GOT3 (cell line): ENCODE measurements around the gene IRF8.
"Not testable (repeated sequence)": the region's sequence is repeated elsewhere in the genome, so short reads cannot be mapped to it uniquely, and the experiment has no call there.

Experiments used
- DNase-seq: peaks from one replicate; lab custom pipeline; 2025; ENCODE audit warnings: mixed read lengths; lab: John Stamatoyannopoulos, UW

Gene IRF8

DNA sequence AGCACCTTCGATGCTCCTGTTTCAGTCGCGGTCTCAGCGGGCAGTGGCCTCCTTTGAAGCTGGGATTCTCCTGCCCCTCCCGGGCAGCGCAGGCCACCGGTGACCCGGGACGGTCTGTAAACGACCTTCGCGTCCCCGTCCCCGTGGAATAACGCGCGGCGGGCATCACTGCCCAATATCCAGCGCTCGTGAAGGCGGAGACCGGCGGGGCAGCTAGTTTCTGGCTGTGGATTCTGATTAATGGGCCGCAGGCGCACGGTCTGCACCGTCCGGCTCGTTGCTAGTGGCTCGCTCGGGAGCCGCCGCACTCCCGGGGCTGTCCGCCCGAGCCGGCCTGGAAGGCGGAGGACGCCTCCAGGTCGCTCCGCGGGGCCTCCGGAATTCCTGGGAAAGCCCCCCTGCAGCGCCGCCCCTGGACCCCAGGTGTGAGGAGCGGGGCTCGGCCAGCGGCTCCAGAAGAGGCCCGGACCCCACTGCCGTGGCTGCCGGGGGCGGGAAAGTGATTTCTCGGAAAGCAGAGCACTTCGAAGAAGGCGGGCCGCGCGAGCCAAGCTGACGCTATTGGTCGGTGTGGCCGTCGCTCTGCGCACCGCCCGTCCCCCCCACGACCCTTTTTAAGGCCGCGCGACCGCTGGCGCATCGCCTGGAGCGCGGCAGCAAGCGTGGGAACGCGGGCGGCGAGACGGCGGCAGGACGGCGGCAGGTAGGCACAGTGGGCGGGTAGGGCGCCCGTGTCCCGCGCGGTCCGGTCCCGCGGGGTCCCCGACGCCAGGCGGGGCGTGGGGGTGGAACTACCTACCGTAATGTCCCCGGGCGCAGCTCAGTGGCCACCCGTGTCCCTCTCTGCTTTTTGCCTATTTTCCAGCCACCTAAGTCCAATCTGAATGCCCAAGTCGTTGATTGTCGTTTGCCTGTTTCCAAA, at the start of gene IRF8:
IRF8 (plus strand) TSS at position 642 of the 922 bp plus-strand sequence. CDS start 3,854 bp downstream, outside the sequence.
- DNase-seq = no peak

DNA sequence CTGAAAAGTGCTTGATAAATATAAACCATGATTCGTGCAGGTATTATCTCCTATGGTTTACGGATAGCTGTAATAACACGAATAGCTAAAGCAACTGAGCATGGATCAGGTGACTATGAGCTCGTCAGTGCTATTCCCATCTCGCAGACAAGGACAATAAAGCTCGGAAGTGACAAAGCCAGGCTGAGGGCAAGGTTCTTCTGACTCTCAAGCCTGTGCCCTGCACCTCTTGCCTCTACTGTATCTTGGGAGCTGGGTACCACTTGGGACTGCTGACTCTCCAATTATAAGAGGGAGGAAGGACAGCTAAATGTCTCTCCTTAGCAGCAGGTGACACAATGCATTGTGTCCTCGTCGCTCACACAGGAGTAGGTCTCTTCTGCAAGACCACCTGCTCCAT, 49.6 kb upstream of the IRF8 start:
- no peak for DNase-seq

DNA sequence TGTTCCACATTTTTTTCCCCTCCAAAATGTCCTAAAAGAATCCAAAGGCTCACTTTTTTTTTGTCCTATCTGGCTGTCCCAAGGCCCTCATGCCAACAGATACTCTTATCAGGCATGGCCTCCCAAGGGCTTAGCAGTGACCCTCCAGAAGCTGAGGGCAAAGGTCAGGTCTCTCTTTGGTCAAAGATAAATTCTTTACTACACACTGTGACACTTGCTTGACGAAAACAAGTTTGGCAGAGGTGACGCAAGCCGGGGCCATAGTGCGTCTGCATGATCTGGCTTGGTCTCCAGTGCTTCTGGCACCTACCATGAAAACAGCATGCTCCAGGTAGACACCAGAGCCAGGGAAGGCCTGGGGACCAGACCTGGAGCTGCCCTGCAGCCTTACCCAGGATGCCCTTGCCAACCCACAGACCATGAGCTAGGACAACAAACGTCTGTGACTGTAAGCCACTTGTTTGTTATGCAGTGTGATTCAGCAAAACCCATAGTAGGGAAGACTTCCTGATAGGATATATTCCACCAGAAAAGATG, 48.5 kb upstream of the IRF8 start:
- no peak for DNase-seq

- no peak for DNase-seq
Measured at GRCh38 chr16:85851034-85851785, 47.8 kb upstream of the IRF8 start.

GRCh38 chr16:85853547-85854545, 45.1 kb upstream of the IRF8 start:
- DNase-seq = no peak

GRCh38 chr16:85854935-85855334, 44.0 kb upstream of the IRF8 start:
- DNase-seq = no peak

DNA sequence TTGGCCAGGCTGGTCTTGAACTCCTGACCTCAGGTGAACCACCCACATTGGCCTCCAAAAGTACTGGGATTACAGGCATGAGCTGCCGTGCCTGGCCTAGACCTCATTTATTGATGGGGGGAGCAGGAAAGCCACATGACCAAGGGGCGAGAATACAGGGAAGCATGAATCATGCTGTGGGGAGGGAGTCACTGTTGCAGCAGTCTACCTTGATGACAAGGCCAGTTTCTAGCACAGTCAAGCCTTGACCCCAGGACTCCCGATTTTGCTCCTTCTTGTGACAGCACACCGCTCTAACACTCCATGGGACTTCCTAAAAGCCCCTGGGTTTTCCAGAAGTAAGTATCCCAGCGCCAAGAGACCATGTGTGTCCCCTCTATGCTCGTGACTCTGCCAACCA, 42.9 kb upstream of the IRF8 start:
- no peak for DNase-seq

DNA sequence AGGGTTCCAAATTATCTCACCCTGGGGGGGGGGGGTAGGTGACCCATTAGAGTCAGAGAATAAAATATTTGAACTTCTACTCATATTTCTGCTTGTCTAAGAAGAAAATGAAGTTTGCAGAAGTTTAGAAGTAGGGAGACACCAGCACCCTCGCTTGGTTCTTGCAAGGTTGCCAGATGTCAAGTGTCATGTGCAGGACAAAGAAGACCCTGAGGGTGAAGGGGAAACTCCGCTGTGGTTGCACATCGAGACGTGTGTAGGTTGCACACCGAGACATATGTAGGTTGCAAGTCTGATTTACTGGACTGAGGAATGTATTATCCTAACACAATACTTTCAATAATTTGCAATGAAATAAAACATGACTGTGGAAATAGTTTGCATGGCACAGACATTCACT, 42.4 kb upstream of the IRF8 start:
- no peak for DNase-seq

DNA sequence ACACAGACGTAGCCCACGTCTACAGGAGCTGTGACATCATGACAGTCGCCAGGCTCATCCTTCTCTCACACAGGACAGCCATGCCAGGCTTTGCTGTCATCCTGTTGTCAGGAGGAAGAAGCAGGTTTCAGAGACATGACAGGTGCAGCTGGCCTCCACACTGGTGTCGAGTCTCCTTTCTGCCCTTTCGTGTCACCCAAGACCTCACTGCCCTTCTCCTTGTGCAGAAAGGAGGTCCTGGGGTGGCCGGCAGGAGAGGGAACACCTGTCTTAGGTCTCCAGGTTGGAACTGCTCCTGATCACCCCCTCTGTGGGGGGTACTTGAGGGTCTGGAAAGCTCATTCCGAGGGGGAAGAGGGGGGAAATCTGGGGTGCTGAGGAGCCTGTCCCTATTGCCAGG, 41.6 kb upstream of the IRF8 start:
- no peak for DNase-seq

GRCh38 chr16:85858571-85858970, 40.4 kb upstream of the IRF8 start:
- not testable (repeated sequence) for DNase-seq

- no peak for DNase-seq
Measured at GRCh38 chr16:85858984-85859817, 39.8 kb upstream of the IRF8 start.

DNA sequence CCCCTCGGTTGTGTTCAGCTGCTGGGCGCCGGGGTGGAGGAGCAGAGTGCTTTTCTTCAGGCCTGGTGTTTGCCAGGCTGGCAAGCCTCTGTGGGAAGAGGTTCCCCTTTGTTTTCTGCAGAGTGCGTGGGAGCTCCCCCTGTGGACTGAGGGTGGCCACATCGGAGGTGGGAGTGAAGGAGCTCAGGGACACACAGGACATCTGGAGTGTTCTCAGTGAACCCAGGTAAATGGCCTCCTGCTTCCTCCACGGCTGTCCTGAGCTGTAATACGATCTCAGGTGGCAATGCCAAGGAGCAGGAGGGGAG, 39.2 kb upstream of the IRF8 start:
- DNase-seq = no peak

DNA sequence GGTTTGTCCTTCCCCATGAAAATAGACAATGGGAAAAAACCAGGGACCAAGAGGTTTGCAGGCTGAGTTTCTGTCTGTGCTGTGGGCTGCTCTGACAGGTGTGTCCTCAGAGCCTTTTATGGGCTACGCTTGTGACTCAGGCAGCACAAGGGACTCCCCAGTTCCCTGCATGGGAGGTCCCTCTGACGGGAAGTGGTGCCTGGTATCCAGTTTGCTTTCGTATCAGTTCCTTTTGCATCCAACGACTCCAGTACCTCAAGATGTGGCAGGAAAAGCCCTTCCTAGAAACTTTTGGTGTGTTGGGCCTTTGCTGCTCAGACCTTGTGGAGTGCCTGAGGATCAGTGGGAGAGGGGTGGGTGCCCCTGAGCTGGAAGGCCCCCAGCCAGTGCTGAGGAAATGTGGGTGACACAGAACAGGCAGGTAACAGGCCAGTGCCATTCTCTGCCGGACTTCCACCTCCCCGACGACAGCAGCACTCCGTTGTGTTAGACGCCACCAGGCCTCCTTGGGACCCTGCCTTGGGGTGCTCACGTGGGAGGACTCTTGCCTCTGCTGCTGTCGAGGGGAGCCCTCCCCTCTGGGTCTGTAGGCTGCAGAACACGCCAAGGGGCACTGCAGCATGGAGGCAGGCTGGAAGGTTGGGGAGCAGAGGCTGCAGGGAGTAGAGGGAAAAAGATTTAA, 38.4 kb upstream of the IRF8 start:
- no peak for DNase-seq

GRCh38 chr16:85861095-85861825, 37.7 kb upstream of the IRF8 start:
- DNase-seq = no peak

DNA sequence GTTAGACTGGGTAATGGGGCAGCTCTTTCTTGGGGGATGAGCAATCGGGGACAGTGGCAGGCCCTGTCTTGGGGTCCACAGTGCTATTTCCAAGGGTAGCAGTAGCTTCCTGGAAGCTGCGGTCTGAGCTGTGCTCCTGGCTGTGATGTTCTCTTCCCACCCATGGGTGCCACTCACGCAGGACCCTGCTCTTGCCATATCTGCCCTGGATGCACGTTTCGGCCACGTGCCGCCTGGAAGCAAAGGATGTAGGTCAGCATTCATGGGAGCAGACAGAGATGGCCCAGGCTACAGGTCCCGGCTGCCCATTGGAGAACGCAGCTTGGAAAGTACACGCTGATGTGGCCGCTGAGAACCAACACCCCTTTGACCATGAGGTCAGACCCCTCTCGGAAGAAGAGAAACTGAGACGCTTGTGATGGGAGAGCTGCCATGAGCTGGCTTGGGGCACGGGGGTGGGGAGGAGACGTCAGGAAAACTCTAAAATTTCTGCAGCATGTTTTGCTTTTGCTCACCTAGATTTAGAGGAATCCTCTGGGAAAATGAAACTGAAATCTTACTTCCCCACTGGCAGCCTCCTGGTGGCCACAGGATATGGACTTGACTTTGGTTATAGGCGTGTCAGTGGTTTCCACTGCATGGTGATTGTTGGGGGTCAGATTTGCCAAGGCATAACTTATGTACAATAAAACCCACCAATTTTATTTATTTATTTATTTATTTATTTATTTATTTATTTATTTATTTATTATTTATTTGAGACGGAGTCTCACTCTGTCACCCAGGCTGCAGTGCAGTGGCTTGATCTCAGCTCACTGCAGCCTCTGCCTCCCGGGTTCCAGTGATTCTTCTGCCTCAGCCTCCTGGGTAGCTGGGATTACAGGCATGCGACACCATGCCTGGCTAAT, 36.2 kb upstream of the IRF8 start:
- no peak for DNase-seq

DNA sequence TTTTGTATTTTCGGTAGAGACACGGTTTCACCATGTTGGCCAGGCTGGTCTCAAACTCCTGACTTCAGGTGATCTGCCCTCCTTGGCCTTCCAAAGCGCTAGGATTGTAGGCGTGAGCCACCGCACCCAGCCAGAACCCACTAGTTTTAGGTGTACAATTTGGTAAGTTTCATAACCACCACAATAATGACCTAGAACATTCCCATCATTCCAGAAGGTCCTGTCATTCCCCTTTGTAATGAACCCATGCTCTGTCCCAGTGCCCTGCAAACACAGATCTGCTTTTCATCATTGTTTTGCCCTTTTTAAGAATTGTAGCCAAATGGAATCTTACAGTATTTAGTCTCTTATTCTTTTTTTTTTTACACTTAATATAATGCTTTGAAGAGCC, 35.6 kb upstream of the IRF8 start:
- DNase-seq = no peak

DNA sequence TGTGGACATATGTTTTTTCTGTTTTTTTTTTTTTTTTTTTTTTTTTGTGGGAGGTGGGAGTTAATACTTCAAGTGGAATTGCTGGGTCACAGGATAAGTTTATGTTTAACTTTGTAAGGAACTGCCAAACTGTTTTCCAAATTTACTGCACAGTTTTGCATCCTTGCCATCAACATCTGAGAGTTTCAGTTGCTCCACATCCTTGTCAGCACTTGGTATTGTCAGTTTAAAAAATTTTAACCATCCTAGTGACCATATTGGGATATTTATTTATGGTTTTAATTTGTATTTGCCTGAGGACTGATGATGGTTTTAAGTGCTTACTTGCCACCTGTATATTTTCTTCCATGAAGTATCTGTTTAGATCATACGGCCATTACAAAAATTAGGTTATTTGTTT, 34.0 kb upstream of the IRF8 start:
- DNase-seq = no peak

DNA sequence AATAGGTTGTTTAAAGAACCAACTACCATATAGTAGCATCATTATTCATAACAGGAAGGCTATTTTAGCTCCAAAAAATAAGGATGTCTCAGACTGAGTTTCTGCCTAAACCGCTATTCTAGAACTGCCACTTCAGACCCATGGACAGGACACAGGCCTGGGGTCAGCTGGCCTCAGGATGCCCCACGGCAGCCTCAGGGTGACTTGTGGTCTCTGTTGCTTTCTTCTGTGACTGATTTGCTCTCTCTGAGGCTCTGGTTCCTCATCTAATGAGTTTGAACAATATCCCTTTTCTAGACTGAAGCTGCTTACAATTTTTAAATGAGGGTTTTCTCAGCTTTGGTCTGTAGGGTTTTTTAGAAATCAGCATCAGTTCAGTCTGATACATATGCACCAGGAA, 31.8 kb upstream of the IRF8 start:
- DNase-seq = no peak

- DNase-seq = no peak
Measured at GRCh38 chr16:85868495-85868894, 30.5 kb upstream of the IRF8 start.
